Activated gamma-delta T cell treated with anti-CD3 and anti-CD28 coated beads, Interleukin-2, amount 50 U/mL, for 16 hours (primary cell): ENCODE measurements around the gene MTHFD2L.
"Not testable (repeated sequence)": the region's sequence is repeated elsewhere in the genome, so short reads cannot be mapped to it uniquely, and the experiment has no call there.

ENCODE experiments used
- DNase-seq: peaks from one replicate; pipeline ENCODE4 v3.0.0-alpha.2; 2020; ENCODE audit warnings: low read depth

MTHFD2L gene

DNA sequence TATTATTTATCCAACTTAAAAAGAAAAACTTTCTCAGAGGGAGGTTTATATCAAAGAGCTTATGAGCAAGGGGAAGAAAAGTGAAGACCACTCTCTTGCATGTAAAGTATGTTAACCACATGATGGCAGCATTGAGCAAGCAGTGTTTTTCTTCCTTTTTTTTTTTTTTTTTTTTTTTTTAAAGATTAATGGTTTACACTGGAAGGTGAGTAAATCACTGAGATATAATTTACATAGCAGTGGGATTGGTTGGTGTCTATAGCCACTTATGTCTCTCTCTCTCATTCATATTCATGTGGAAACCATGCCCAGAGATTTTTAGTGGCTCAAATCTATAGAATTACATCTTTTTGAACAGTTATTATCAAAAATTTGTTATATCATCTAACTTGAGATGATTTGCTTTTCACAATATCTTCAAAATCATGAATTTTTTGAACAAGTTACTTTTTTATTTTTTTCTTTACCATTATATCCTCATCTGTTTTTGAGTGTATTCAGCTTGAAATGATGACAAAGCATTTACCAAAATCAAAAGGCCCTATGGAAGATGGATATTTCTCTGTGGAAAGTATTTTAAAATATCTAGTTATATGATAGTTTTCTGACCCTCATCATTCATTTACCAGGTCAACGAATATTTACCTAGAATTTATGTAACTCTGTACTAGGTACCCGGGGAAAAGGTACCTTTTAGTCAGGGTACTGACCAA lies 31.6 kb downstream of the MTHFD2L start:
- no peak for DNase-seq

DNA sequence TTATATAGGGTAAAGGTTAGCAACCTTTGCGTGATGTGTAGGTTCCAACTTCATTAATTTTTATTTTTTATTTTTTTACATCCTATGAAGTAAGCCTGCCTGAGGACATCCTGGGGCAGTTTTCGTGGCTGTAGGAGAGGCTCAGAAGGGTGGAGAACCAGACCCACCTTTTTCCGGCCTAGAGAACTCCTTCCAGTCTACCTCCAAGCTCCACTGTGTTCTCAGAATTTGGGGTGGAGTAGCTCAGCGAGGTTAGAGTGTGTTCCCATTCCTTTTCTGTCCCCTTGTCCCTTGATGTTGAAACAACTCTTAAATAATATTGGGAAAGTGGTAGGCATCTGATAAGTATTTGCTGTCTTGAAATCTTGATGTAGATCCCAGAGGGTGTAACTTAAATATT lies 32.4 kb downstream of the MTHFD2L start:
- no peak for DNase-seq

DNA sequence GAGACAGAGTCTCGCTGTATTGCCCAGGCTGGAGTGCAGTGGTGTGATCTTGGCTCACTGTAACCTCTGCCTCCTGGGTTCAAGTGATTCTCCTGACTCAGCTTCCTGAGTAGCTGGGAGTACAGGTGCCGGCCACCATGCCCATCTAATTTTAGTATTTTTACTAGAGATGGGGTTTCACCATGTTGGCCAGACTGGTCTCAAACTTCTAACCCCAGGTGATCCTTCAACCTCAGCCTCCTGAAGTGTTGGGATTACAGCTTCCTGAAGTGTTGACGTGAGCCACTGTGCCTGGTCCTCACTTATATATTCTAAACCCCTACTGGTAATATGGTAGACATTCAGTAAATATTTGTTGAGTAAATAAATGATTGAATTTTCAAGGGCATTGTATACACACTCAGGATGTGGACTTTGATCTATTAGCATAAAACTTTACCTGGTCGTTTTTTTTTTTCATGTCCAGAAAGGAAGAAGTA lies 33.0 kb downstream of the MTHFD2L start:
- no peak for DNase-seq

DNA sequence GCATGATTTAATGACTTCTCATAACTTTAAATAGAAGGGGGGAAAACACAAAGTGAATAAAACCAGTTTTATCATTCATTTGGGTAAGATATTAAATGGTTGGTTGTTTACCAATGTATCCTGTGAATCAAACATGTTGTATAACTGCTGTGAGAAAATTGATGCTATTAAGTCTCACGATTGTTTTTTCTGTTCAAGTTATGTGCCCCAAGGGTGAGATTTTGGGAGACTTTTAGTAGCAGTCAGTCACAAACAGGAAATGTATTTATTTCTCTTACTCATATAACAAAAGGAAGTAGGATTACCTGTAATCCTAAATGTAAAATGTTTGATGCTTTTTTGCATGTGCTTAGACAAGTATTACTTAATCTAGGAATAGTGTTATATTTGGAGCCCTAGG lies 39.2 kb downstream of the MTHFD2L start:
- DNase-seq = no peak

DNA sequence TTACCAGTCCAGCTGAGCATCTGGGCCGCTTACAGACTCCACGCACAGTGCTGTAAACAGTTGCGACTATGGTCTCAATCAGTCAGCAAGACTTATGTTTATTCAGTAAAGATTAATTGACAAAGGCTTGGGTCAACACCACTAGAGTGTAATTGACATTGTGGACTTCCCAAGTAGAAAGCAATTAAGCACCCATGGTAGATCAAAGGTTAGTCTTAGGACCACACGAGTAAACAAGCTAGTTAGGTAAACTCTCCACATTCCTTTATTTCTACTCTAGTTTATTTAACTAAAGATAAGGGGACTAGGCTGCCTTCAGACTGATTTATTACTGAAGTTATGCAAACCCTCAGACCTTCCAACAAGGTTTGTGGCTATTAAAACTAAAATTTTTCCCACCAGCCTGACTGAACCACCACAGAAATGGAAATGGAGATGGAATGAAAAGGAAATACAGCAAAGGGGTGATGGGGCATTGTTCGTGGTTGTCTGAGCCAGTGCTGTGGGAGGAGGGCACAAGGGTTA lies 44.2 kb downstream of the MTHFD2L start:
- no peak for DNase-seq

DNA sequence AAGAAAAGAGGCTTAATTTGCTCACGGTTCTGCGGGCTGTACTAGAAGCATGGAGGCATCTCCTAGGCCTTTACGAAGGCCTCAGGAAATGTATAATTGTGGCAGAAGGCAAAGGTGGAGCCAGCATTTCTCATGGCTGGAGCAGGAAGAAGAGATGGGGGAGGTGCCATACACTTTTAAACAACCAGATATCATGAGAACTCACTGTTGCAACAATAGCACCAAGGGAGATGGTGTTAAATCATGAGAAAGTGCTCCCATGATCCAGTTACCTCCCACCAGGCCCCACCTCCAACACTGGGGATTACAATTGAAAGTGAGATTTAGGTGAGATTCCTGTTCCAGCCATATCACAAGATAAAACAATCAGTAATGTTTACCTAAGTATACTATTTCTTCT lies 45.5 kb downstream of the MTHFD2L start:
- no peak for DNase-seq

DNA sequence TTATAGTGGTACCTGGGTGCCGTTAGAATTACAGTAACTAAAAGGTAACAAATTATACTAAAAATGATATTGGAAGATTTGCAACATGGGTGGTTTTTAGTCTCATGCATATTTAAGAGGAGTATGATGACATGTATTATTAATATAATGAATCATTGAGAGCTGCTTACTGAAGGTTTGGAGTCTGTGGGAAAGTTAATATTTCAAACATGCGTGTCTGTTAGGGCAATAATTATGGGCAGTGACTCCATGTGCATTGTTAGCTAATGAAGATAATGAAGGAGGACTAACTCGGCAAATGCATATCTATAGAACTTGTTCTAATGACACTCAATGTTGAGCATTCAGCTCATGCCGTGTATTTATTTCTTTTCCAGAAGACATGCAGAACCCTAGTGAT lies 47.1 kb downstream of the MTHFD2L start:
- DNase-seq = no peak

DNA sequence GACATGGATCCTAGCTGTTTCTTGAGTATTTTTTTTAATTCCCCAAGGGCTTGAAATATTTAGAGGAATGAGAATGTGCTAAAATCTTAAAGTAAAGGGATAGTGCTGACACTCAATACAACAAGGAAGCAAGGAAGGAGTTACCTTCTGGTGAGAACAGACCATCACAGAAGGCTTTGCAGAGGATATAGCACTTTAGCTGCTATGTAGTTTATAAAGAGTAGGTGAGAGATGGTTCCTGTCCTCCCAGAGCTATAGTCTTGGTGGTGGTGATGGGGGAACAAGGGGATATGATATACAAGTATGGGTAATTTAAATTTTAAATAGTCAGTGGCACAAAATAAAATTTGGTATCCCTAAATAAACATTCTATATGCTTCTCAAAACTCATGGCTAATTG lies 47.6 kb downstream of the MTHFD2L start:
- no peak for DNase-seq

DNA sequence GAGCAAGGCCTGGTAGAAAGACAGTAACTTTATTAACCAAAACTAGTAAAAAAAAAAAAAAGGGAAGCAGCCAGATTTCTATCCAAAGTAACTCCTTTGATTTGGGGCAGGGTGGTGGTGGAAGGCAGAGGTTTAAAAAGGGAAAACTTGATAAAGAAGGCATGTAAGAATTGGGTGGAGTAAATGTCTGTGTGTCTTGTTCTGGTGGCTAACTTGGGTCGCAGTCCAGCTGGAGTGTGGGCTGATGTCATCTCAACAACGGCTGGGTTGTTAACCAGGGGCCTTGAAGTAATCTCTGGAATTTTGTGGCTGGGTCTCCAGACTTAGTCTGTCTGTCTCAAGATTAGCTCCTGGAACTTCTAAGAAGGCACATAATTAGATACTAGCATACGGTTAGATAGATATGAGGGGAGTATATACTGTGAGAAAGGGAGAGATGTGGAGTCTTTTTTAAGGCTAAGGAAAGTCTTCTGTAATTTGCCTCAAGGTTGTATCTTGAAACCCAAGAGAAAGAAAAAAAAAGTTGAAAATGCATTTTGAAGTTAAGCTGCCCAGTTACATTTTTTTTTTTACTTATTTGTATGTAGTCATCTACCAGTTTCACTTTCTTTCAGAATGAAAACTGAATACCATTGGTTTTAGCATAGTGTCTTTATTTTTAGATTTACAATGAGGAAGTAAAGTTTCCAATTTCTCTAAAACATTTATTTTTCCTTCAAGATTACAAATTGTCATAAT lies 48.3 kb downstream of the MTHFD2L start:
- DNase-seq = no peak

DNA sequence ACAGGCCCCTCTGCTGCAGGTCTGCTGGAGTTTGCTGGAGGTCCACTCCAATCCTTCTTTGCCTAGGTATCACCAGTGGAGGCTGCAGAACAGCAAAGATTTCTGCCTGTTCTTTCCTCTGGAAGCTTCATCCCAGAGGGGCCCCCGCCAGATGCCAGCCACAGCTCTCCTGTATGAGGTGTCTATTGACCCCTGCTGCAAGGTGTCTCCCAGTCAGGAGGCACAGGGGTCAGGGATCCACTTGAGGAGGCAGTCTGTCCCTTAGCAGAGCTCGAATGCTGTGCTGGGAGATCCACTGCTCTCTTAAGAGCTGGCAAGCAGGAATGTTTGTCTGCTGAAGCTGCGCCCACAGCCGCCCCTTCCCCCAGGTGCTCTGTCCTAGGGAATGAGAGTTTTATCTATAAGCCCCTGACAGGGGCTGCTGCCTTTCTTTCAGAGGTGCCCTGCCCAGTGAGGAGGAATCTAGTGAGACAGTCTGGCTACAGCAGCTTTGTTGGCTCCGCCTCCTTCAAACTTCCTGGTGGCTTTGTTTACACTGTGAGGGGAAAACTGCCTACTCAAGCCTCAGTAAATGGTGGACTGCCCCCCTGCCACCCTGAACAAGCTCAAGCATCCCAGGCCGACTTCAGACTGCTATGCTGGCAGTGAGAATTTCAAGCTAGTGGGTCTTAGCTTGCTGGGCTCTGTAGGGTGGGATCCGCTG lies 56.7 kb downstream of the MTHFD2L start:
- not testable (repeated sequence) for DNase-seq

DNA sequence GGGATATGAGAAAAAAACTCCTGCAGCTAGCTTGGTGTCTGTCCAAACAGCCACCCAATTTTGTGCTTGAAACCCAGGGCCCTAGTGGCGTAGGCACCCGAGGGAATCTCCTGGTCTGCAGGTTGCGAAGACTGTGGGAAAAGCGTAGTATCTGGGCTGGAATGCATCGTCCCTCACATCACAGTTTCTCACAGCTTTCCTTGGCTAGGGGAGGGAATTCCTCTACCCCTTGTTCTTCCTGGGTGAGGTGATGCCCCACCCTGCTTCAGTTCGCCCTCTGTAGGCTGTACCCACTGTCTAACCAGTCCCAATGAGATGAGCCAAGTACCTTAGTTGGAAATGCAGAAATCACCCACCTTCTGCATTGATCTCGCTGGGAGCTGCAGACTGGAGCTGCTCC lies 57.3 kb downstream of the MTHFD2L start:
- not testable (repeated sequence) for DNase-seq

DNA sequence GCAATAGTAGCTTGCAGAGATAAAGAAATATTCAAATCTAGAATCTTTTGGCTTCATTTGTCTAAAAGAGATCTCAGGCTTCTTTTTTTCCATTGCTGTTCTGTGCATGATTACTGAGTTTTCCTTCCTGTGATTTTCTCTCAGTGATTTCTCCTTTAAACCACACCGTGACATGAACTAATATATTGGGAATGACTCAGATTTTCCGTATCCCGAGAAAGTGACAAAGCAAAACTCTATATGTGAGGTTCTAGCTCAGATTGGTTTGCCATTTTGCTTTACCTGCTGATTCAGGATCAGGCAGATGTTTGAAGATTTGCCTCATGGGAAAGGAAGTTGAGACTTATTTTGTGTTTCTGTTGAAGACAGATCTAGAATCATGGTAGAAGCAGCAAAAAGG lies 59.4 kb downstream of the MTHFD2L start:
- no peak for DNase-seq

DNA sequence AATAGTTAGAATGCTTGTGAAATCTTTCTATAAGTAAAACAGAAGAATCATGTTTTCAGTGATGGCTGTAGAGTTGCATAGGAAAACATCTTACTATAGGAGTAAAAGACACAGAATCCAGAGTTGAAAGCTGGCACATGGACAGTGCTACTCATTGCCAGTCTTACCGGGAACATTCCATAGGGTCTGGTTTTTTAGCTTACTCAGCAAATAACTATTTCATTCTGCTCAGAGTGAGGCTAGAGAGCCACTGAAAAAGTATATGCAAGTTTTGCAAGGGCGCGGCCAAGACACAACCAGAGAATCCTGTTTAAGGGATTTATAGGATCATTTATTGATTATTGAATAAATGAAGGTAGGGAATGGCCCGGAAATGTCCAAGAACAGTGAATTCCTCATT lies 60.3 kb downstream of the MTHFD2L start:
- no peak for DNase-seq

DNA sequence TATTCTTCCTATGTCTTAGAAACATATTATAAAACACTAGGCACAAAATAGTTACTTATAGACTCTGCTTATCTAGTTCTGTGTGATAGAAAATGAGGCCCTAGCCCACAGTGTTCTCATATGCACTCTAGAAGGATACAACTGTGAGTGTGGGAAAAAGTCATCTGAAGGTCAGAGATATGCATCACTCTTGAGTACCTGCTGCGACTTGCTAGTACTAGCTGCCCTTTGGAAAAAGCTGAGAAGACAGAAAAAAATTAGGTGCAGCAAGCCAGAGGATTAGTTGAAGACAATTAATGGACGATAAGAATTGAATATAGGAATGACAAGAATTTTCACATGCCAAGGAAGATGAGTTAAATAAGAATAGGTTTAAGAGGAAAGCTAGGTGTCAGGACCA lies 61.3 kb downstream of the MTHFD2L start:
- no peak for DNase-seq

DNA sequence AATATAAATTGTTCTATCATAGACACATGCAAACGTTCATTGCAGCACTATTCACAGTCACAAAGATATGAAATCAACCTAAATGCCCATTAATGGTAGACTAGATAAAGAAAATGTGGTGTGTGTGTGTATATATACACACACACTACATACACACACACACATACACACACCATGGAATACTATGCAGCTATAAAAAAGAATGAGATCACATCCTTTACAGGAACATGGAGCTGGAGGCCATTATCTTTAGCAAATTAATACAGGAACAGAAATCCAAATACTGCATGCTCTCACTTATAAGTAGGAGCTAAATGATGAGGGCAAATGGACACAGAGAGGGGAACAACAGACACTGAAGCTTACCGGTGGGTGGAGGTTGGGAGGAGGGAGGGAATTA lies 65.2 kb downstream of the MTHFD2L start:
- DNase-seq = no peak

DNA sequence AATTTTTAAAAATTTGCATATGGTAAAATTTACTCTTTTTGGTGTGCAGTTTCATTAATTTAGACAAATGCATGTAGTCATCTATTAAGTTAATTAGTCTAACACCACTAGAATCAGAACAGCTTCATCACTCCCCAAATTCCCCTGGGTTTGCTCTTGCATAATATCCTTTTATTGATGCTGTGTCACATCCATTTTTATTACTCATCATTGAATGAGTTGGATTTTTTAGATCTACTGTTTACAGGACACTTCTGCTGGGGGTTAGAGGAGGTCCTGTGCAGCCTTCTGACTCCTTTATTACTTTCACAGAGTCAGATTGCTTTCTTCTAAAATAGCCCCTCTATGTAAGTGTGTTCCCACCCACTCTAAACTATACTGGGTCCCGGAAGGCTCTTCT lies 65.9 kb downstream of the MTHFD2L start:
- DNase-seq = no peak

DNA sequence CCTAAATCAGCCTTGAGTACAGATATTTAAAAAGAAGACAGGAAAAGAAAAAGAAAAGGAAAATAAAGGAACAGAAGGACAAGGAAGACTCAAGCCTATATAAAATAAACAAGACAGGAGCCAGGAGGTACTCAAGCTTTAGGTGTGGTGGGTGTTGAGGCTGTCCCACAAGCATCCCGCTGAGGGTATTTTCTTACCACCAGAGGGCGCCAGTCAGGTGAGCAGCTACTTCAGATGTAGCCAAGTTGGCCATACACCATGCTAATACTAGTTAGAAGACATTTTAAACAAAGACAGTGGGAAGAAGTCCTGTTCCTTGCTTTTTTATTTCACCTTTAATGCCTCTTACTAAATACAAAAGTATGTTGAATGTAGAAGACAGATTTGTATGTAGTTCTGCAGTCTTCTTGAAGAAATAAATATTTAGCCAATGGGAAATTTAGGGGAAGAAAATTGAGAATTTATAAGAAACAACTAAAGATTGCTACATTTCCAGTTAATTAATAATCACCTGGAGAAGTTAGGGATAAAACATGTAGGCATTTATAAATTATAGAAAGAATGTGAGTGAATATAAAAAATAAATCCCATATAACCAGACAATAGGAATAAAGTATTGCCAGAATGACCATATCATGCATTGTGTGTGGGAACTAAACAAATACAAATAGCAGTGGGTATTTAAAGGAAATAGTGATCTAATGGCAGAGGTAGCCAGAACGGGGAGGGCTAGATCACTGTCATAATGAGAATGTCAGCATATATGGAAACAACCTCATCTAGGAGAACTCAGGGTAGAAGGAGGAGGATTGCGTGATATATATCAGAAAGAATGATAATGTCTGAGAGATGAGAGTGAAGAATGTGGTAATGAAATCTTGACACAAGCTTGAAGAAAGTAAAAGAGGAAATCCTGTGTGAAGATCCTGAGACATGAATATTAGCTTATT lies 71.0 kb downstream of the MTHFD2L start:
- DNase-seq = peak; percentile 59

DNA sequence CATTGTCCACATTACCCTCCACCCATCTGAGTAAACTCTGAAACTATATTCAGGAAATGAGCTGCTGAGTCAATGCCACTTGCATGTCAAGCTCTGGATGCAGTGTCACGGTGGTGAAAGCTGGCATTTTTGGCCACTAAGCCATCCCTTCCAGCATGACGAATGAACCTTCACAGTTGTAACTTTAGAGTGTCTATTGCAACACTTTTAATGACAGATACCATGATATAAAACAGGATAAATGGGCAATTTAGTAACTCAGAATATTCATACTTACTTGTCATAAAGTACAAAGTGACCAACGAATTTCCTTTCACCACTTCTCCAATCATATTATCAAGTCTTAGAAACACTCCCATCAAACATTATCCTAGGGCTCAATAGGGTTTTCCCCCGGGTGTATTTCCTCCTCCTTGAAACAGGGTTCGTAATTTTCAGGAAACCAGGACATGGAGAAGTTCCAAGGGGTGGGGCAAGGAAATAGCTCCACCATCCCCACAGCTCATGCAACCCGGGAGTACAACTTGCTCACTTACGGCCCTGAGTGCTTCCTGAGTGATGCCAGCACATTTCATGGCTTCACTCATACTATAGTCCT lies 73.1 kb downstream of the MTHFD2L start:
- DNase-seq = no peak

DNA sequence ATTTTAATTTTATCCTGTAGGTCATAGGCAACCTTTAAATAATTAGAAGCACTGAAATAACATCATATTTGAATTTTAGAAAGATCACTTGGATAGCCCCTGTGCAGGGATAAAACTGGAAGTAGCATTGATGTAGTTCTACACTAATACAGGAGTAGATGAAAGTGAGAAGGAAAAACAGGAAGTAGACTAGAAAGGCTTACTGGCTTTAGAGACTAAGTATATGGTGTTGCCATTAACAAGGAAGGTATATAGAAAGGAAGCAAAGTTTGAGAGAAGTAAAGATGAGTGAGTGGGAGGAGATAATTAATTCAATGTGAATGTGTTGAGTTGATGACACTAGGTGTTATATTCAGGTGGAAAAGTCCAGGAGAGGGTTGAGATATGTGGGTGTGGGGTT lies 77.2 kb downstream of the MTHFD2L start:
- DNase-seq = no peak

DNA sequence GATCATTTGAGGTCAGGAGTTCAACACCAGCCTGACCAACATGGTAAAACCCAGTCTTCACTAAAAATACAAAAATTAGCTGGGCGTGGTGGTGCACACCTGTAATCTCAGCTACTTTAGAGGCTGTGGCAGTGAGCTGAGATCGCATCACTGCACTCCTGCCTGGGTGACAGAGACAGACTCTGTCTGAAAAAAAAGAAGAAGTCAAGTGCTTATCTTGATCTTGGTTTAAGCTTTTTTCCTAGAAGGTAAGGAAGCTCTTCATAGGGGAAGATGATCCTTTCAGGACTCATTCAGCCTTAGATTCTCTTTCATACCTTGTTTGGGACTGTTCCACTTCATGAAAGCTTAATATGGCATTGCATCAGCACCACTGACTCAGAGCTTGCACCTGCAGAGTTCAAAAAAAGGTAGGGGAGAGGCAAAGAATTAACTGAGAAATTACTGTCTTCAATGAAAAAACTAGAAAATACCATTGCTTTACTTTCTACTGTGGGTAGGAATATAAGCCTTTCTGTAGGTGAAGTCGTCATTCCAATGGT lies 79.6 kb downstream of the MTHFD2L start:
- DNase-seq = no peak

DNA sequence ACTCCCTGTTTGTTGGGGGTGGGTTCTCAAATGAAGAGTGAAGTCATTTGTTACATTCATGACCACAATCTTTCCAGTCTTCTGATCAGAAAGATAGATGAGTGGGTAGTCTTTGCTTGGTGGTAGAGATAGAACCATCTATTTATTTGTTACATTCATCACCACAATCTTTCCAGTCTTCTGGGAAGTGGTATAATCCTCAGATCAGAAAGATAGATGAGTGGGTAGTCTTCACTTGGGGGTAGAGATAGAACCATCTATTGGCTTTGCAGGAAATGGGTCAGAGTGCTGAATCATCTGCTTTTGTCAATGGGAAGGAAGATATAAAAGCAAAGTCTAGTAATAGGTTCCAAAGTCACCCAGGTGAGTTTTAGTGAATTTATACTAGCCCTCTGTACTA lies 86.1 kb downstream of the MTHFD2L start:
- DNase-seq = no peak
